Dermis blood vessel endothelial cell (primary cell): ENCODE data around the gene TRIM37. TPM values are rescaled to one million over a fixed set of nuclear protein-coding genes. Genes with fewer than 3 reads are reported as not detected.
"Not testable (repeated sequence)": the region's sequence is repeated elsewhere in the genome, so short reads cannot be mapped to it uniquely, and the experiment has no call there.

ENCODE experiments used
- DNase-seq: peaks from one replicate; pipeline ENCODE4 v3.0.0; 2010
- total RNA-seq: library from RNA; depleted of rRNA; stranded (reverse); fragments of >200 nt; gene quantifications from 2 replicates; pipeline ENCODE4 v1.2.3, GENCODE V29; 2014

The TRIM37 gene
- 48.2 and 57.9 TPM in 2 replicates for total RNA-seq

GRCh38 chr17:59106463-59107305 lies at the start of gene TRIM37:
TSS of gene TRIM37 (minus strand) at chr17:59106880. CDS start at chr17:59106461, 419 bp downstream.
- peak; percentile 100 for DNase-seq

DNA sequence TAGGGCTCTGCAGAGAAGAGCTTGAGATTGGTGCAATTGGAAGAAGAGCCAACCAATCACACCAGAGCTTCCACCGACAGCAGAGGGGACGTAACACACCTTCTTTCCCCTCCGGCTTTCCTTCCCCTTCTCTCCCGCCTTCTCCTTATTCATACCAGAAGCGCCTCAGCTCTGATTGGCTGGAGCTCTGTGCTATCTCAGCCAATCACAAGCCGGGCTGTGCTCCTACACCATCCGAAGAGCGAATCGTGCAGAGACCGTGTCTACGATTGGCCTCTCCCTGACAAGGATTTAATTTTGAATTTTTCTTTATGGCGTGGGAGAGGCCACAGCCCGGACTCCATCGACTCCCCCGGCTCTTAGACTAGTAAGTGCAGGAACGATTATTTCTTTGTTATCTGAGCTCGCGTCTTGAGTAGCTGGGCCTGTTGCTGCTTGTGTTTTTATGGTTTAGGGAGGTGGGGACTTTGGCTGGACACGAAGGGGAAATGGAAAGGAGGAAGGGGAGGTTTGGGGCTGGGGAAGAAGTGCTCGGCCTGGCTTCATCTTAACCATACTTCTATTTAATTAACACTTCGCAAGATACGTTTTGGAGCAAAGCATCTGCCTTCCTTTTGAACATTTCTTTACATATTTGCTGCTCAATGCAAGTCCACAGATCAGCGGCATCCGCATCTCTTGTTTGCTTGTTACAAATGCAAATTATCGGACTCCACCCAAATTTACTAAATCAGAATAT lies 48.9 kb upstream of the TRIM37 start, which contains the start of gene PRR11:
Gene PRR11 (plus strand): TSS at position 308 of the 739 bp plus-strand sequence. CDS start 14,007 bp downstream, outside the sequence.
- DNase-seq: peak; percentile 100

DNA sequence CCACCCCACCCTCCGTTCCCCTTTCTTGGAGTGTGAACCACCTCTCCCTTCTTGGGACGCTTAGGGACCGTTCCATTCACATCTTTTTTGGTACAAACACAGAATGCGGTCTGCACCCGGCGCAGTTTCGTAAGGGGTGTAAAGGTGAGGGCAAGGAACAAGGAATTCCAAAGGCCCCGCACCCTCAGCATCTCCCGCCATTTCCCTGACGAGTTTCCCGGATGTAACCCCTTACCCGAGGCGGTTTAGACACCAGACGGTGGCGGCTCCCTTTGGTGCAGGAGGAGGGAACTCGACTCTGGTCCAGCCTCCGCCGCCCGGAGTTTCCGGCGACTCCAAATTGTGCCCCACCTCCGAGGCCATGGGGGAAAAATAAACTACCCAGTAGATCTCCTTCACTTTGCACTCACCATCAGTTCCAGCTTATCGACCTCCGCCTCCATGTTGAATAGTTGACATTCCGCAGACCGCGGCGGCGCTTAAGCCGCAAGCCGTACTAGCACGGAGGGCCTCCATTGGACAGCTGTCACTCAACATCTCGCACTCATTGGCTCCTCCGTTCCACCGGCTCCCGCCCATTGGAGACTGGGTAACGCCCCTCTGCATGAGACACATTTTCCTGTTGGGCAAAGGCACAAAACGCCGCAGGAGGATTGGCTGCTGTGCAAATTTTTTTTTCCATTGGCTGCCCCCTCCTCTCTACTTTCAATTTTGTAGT lies 48.2 kb upstream of the TRIM37 start, which contains the start of gene SKA2:
Gene SKA2 (minus strand): TSS at position 466 of the 718 bp plus-strand sequence. CDS start 23 bp downstream, at position 443.
- no peak for DNase-seq

DNA sequence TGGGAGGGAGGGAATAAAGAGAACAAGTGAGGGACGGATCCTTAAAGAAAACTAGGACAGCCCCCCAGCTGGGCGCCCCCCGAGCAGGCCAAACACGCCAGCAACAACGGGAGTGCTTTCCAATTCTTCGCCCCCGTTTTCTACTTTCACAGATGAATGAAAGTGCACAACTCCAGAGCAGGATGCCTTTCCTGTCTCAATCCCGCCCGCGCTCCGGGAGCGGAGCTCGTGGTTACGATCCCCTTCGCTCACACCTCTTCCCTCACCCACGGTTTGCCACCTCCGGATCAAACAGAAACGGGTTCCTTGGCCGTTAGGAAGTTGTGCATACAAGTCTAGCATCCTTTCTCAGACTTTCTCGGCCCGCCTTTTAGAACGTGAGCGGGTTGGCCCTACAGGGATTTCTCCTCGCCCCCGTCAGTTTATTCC lies 47.6 kb upstream of the TRIM37 start:
- DNase-seq: peak; percentile 66

- no peak for DNase-seq
Observed at GRCh38 chr17:59152925-59153324, 46.2 kb upstream of the TRIM37 start.

- no peak for DNase-seq
Observed at GRCh38 chr17:59151591-59151990, 44.9 kb upstream of the TRIM37 start.

DNA sequence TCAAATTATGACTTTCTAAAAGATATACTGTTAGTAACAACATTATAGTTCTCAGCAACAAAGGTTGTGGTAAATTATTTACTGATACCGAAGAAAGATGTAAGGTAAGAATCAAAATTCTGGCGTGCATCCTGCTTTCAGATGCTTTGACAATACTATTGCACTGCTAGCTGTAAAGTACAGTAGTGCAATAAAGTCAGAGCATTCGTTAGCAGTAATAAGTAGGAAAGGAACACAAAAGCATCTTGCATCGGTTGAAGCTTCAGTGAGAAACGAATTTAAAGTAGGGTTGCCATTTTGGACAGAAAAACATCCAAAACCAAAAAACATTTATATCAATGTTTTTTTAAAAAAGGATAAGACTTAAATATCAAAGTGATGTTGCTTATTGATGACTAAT lies 44.3 kb upstream of the TRIM37 start:
- no peak for DNase-seq

DNA sequence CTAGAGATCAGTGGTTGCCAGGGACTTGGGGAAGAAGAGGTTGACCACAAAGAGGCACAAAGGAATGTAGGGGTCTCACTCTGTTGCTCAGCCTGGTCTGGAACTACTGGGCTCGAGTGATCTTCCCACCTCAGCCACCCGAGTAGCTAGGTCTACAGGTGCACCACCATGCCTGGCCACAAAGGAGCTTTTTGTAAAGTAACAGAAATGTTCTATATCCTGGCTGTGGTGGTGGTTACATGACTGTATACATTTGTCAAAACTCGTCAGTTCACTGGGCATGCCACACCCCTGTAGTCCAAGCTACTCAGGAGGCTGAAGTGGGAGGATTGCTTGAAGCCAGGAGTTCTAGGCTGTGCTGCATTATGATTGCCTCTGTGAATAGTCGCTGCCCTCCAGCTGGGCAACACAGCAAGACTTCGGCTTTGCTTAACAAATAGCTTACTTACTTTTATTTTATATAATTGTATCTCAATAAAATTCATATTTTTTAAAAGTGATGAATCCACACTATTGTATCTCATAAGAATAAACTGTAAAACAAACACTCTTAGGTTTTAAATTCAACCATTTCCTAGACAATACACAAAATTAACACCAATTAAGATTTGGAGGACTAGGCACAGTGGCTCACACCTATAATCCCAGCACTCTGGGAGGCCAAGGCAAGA lies 43.3 kb upstream of the TRIM37 start:
- DNase-seq: no peak

GRCh38 chr17:59149051-59149450 lies 42.4 kb upstream of the TRIM37 start:
- DNase-seq: no peak

- DNase-seq: no peak
Observed at GRCh38 chr17:59145571-59146096, 39.0 kb upstream of the TRIM37 start.

GRCh38 chr17:59141860-59142259 lies 35.2 kb upstream of the TRIM37 start:
- DNase-seq: no peak

DNA sequence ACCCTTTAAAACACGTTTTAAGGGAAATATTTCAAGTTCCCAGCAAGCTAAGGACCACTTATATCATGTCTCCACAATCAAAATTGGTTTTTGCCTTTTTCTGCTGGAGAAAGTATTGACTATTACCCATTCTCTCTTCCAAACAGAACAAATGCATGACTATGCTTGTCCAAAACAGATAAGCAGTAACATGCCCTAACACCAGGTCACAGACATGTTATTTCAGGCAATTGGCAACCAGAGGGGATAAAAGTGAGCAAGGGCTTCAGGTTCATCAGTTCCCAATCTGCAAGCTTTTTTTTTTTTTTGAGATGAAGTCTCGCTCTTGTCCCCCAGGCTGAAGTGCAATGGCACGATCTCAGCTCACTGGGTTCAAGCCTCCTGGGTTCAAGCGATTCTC lies 33.3 kb upstream of the TRIM37 start:
- no peak for DNase-seq

- DNase-seq: not testable (repeated sequence)
Observed at GRCh38 chr17:59138339-59138738, 31.7 kb upstream of the TRIM37 start.

DNA sequence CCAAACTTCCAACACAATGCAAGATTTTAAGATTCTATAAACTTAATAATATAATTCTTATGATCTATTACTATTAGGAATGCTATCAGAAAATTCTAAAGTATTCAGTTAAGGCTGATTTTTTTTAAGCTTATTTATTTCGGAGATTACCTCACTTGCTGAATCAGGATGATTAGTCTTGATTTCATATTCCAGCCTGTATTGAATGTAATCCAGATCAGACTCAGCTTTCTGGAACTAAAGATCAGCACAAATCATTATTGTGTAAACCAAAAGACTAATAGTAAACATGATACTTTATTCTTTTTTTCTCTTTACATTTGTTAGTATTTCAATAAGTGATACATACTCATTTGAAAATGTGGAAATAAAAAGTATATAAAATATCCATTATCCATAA lies 24.5 kb upstream of the TRIM37 start:
- DNase-seq: no peak

DNA sequence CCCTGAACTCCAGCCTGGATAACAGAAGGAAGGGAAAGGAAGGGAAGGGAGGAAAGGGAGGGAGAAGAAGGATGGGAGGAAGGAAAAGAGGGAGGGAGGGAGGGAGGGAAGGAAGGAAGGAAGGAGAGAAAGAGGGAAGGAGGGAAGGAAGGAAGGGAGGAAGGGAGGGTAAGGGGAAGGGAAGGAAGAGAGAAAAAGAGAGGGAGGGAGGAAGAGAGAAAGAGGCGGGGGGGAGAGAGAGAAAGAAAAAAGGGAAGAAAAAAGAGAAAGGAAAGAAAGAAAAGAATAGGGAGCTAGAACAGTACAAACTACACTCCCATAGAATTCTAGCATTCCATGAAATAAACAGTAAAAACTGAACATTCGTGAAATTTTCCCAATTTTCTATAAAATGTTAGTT lies 23.1 kb upstream of the TRIM37 start:
- no peak for DNase-seq

DNA sequence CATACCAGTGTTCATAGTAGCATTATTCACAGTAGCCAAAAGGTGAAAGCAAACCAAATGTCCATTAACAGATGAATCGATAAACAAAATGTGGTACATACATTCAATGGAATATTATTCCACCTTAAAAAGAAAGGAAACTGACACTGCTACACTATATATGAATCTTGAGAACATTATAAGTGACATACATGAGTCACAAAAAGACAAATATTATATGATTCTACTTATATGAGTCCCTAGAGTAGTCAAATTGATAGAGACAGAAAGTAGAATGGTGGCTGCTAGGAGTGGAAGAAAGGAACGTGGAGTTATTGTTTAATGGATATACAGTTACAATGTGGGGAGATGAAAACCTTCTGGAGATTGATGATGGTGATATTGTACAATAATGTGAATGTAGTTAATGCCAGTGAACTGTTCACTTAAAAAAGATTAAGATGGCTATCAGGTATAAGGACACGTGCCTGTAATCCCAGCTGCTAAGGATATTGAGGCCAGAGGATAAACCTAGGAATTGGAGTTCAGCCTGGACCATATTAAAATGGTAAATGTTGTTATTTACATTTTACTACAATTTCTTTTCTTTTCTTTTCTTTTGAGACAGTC lies 20.2 kb upstream of the TRIM37 start:
- DNase-seq: no peak

GRCh38 chr17:59124665-59125064 lies 18.0 kb upstream of the TRIM37 start:
- no peak for DNase-seq

- no peak for DNase-seq
Observed at GRCh38 chr17:59121901-59122480, 15.3 kb upstream of the TRIM37 start.

GRCh38 chr17:59115474-59115873 lies 8.8 kb upstream of the TRIM37 start:
- no peak for DNase-seq

DNA sequence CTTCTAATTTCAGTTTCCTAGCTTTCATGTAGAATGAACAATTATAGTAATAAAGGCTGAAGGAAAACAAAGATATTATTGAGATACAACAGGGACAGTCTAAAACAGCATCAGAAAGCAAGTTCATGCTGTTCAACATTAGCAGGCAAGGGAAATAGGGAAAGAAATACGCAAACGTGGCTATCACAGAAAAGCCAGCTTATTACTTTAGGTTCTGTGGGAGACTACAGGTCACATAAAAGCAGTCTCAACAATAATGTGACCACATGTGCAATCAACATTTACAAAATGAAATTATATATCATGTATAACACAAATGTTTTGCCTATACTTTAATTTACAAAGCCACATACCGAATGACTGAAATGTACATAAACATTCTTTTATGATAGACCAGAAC lies 4.9 kb upstream of the TRIM37 start:
- DNase-seq: no peak

DNA sequence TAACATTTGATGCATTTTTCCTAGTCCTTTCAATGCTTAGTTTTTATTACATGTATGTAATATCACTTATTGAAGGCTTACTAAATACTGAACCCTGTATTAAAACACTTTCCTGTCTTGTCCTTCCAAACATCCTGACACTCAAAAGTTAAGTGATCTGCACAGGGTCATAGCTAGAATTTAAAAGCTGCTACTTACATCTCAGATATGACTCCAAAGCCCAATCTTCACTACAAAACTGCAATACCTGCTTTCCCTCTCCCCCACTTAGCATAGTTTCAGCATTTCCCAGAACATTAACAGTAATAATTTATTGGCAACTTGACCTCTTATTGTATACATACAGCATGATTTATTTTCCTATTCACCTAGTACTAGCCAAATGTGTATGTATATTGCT lies 4.3 kb upstream of the TRIM37 start:
- DNase-seq: no peak
